HEK293 (cell line): ENCODE results near the gene ACSF2.

Experiments used
- CTCF ChIA-PET: fragments of 350-600 bp; formaldehyde crosslinking; extraction: SDS; loops from one replicate; lab custom pipeline; 2021; ENCODE audit warnings: antibody characterized with exemption; lab: Yijun Ruan, JAX
- POLR2A ChIA-PET: fragments of 300-600 bp; formaldehyde crosslinking; extraction: SDS; loops from one replicate; lab custom pipeline; 2020; ENCODE audit warnings: antibody characterized with exemption, inconsistent platforms; lab: Yijun Ruan, JAX
- H3K27ac ChIP-seq: fragments of 200-500 bp; sonication (Bioruptor generic); 2 replicates; pipeline ENCODE4 v1.5.1; 2014; ENCODE audit warnings: low read depth, low read length, control low read depth, inconsistent platforms; ENCODE audit errors: extremely low read depth
- H3K36me3 ChIP-seq, 2 experiments: fragments of 200-500 bp in 1 of 2; sonication (Bioruptor generic) in 1 of 2; 1 replicate in 1 of 2; 2 replicates in 1 of 2; pipeline ENCODE4 v1.5.1; 2014 to 2017; ENCODE audit warnings: inconsistent platforms in 2 of 2, low read length in 2 of 2; ENCODE audit not compliant: control insufficient read depth in 2 of 2, insufficient read depth in 1 of 2
- H3K4me1 ChIP-seq: fragments of 200-500 bp; sonication (Bioruptor generic); 2 replicates; pipeline ENCODE4 v1.5.1; 2014; ENCODE audit warnings: mild to moderate bottlenecking, low read length, inconsistent platforms; ENCODE audit not compliant: control insufficient read depth, insufficient read depth
- H3K4me3 ChIP-seq: 2 replicates; pipeline ENCODE4 v1.5.1; 2011; ENCODE audit warnings: low read depth, mild to moderate bottlenecking, control low read depth, low read length, moderate library complexity
- H3K9me3 ChIP-seq: fragments of 200-500 bp; sonication (Bioruptor generic); 2 replicates; pipeline ENCODE4 v1.5.1; 2014; ENCODE audit warnings: low read depth, low read length, inconsistent platforms; ENCODE audit not compliant: control insufficient read depth, insufficient read depth
- KLF1 ChIP-seq: fragments of 450-650 bp; formaldehyde crosslinking; IDR thresholded peaks from 2 replicates; pipeline ENCODE4 v1.5.1; 2016; ENCODE audit warnings: missing biosample characterization, missing genetic modification characterization
- KLF9 ChIP-seq: fragments of 450-650 bp; formaldehyde crosslinking; IDR thresholded peaks from 2 replicates; pipeline ENCODE4 v1.5.1; 2016; ENCODE audit warnings: missing biosample characterization, missing genetic modification characterization, low read depth
- PRDM10 ChIP-seq: fragments of 450-650 bp; formaldehyde crosslinking; IDR thresholded peaks from 2 replicates; pipeline ENCODE4 v1.5.1; 2016; ENCODE audit warnings: missing biosample characterization, missing genetic modification characterization
- REPIN1 ChIP-seq: fragments of 450-650 bp; formaldehyde crosslinking; IDR thresholded peaks from 2 replicates; pipeline ENCODE4 v1.5.1; 2017; ENCODE audit warnings: missing biosample characterization, missing genetic modification characterization, low read depth
- ZBTB17 ChIP-seq: fragments of 450-650 bp; formaldehyde crosslinking; IDR thresholded peaks from 2 replicates; pipeline ENCODE4 v1.5.1; 2016; ENCODE audit warnings: missing biosample characterization, missing genetic modification characterization
- ZIC2 ChIP-seq: fragments of 450-650 bp; formaldehyde crosslinking; IDR thresholded peaks from 2 replicates; pipeline ENCODE4 v1.5.1; 2016; ENCODE audit warnings: missing biosample characterization, missing genetic modification characterization
- ZNF112 ChIP-seq: fragments of 450-650 bp; formaldehyde crosslinking; IDR thresholded peaks from 2 replicates; pipeline ENCODE4 v1.5.0; 2017; ENCODE audit warnings: missing biosample characterization, missing genetic modification characterization
- ZNF18 ChIP-seq: fragments of 450-650 bp; formaldehyde crosslinking; IDR thresholded peaks from 2 replicates; pipeline ENCODE4 v1.5.1; 2016; ENCODE audit warnings: missing biosample characterization, missing genetic modification characterization
- ZNF19 ChIP-seq: fragments of 450-650 bp; formaldehyde crosslinking; IDR thresholded peaks from 2 replicates; pipeline ENCODE4; 2016; ENCODE audit warnings: missing biosample characterization, missing genetic modification characterization, low read depth
- ZNF335 ChIP-seq: fragments of 450-650 bp; formaldehyde crosslinking; conservative IDR thresholded peaks from 2 replicates; pipeline ENCODE4 v1.5.1; 2016; ENCODE audit warnings: missing biosample characterization, missing genetic modification characterization
- ZNF391 ChIP-seq: fragments of 450-650 bp; formaldehyde crosslinking; IDR thresholded peaks from 2 replicates; pipeline ENCODE4 v1.5.1; 2016; ENCODE audit warnings: low read depth, missing biosample characterization, missing genetic modification characterization, borderline replicate concordance
- ZNF501 ChIP-seq: fragments of 450-650 bp; formaldehyde crosslinking; IDR thresholded peaks from 2 replicates; pipeline ENCODE4 v1.5.1; 2016; ENCODE audit warnings: missing biosample characterization, missing genetic modification characterization
- ZNF510 ChIP-seq: fragments of 450-650 bp; formaldehyde crosslinking; IDR thresholded peaks from 2 replicates; pipeline ENCODE4 v1.5.1; 2018; ENCODE audit warnings: mild to moderate bottlenecking, missing genetic modification characterization, missing biosample characterization; ENCODE audit not compliant: insufficient replicate concordance
- ZNF571 ChIP-seq: fragments of 450-650 bp; formaldehyde crosslinking; IDR thresholded peaks from 2 replicates; pipeline ENCODE4 v1.5.0; 2017; ENCODE audit warnings: missing biosample characterization, missing genetic modification characterization

Gene ACSF2

GRCh38 chr17:50469208-50469605 lies 43.2 kb downstream of the ACSF2 start (continued):
- no peak for TF ChIP-seq PRDM10 (tag by site-specific recombination)
- TF ChIP-seq ZNF19 = no peak
- TF ChIP-seq ZNF571 (tag by site-specific recombination) = no peak
- no peak for TF ChIP-seq ZBTB17 (tag by site-specific recombination)
- no peak for TF ChIP-seq ZNF18 (tag by site-specific recombination)

GRCh38 chr17:50469671-50470305 lies 43.8 kb downstream of the ACSF2 start:
- H3K4me3 ChIP-seq = no peak overlapping the region
- ChIA-PET CTCF (interaction anchor here (0.6 to 1.5 kb wide), 3 partner anchors 10 to 383 kb away, joined by 3 to 6 read pairs (median 5); no protein-coding TSS in a partner anchor), POLR2A (no interaction called here)
- peaks cover 0 to 29% of the 10 kb centered on the region in 2 experiments; a peak in 2 of 3 replicates for H3K36me3 ChIP-seq
- H3K4me1 ChIP-seq = no peaks in the 10 kb centered on the region
- H3K27ac ChIP-seq = no peak overlapping the region
- TF ChIP-seq KLF1 (tag by site-specific recombination) (0 out of 2 replicates have a peak, but pooled peaks have one; percentile 33), ZNF510 (tag by site-specific recombination) (no peak), REPIN1 (tag by site-specific recombination) (no peak)
- no peaks in the 10 kb centered on the region for H3K9me3 ChIP-seq

GRCh38 chr17:50470426-50470825 lies 44.4 kb downstream of the ACSF2 start:
- TF ChIP-seq ZNF335 (tag by site-specific recombination) = peak; percentile 40; the same call in 1 of the 2 replicates
- peak; percentile 43; the same call in 1 of the 2 replicates for TF ChIP-seq KLF1 (tag by site-specific recombination)
- TF ChIP-seq ZNF391 = no peak
- TF ChIP-seq, all 188 proteins: peak for 2
- Histone ChIP-seq H3K9me3 (no peaks in the 10 kb centered on the region), H3K36me3 (peaks cover 0 to 27% of the 10 kb centered on the region in 2 experiments; a peak in 2 of 3 replicates), H3K4me3 (no peak overlapping the region), H3K27ac (no peak overlapping the region), H3K4me1 (no peaks in the 10 kb centered on the region)
- POLR2A ChIA-PET = no interaction called here
- CTCF ChIA-PET = interaction anchor here (0.6 to 1.5 kb wide), 3 partner anchors 9 to 383 kb away, joined by 3 to 6 read pairs (median 5); no protein-coding TSS in a partner anchor

GRCh38 chr17:50471009-50471905 lies 45.2 kb downstream of the ACSF2 start:
- ChIA-PET POLR2A (interaction anchor here (1.1 to 1.6 kb wide), 2 partner anchors 13 to 82 kb away, joined by 3 to 5 read pairs; no protein-coding TSS in a partner anchor), CTCF (interaction anchor here (0.6 to 1.5 kb wide), 5 partner anchors 8 to 110 kb away, joined by 3 to 6 read pairs (median 4); partner anchors contain the start of gene LRRC59)
- Histone ChIP-seq H3K36me3 (peaks cover 0 to 29% of the 10 kb centered on the region in 2 experiments; a peak in 2 of 3 replicates), H3K4me1 (no peaks in the 10 kb centered on the region), H3K9me3 (no peaks in the 10 kb centered on the region), H3K27ac (no peak overlapping the region), H3K4me3 (no peak overlapping the region)
- TF ChIP-seq ZIC2 (tag by site-specific recombination) (0 out of 2 replicates have a peak, but pooled peaks have one; percentile 20), ZNF501 (tag by site-specific recombination) (no peak), KLF1 (tag by site-specific recombination) (no peak), ZNF112 (tag by site-specific recombination) (no peak), KLF9 (tag by site-specific recombination) (no peak)
